Esophagus muscularis mucosa (tissue), 3 donors: ENCODE measurements around the gene THADA.
A peak's percentile ranks its signal among the peaks of the same experiment; 100 is the strongest.

Experiments
- POLR2A ChIP-seq: fragments of 450-650 bp; IDR thresholded peaks from one replicate; pipeline ENCODE4 v1.6.1; 2017; ENCODE audit warnings: antibody characterized with exemption, moderate library complexity, mild to moderate bottlenecking, low read depth
- TF ChIP-seq, protein P1 (sequence below), 3 experiments: fragments of 200-600 bp in 2 of 3; fragments of 450-650 bp in 1 of 3; sonication (generic) in 2 of 3; IDR thresholded peaks; one replicate each; pipeline ENCODE4 v1.5.1; 2017 to 2019; ENCODE audit warnings: antibody characterized with exemption in 3 of 3, mild to moderate bottlenecking in 2 of 3, moderate library complexity in 1 of 3

DNA sequence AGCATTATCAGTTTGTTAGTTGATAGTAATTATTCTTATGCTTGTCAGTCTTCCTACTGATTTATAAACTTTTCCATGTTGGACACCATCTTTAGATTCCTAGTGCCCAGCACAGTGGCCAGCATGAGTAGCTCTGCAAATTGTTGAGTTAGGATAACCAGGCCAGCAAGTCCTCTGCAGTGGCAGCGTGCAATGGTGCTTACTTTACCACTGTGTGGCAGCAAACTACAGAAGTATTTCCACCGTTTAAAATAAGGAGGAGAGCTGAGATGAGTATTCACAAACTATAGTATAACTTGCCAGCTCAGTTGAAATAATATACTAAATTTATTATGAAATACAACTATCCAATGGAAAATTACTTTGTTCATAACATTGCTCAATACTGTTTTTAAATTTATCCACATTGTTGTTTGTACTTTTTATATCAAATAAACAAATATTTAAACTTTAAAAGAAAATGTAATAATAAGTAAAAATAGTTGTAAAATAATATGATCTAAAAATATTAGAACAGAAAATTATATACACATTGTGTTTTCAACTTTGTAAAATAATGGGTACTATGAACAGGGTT, 9.3 kb upstream of the THADA start:
- TF ChIP-seq, protein P1, sequence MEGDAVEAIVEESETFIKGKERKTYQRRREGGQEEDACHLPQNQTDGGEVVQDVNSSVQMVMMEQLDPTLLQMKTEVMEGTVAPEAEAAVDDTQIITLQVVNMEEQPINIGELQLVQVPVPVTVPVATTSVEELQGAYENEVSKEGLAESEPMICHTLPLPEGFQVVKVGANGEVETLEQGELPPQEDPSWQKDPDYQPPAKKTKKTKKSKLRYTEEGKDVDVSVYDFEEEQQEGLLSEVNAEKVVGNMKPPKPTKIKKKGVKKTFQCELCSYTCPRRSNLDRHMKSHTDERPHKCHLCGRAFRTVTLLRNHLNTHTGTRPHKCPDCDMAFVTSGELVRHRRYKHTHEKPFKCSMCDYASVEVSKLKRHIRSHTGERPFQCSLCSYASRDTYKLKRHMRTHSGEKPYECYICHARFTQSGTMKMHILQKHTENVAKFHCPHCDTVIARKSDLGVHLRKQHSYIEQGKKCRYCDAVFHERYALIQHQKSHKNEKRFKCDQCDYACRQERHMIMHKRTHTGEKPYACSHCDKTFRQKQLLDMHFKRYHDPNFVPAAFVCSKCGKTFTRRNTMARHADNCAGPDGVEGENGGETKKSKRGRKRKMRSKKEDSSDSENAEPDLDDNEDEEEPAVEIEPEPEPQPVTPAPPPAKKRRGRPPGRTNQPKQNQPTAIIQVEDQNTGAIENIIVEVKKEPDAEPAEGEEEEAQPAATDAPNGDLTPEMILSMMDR (IDR thresholded peaks at IDR 0.05), result peak in 2 of 3 experiments; percentile 20 to 32
- TF ChIP-seq POLR2A, result no peak
